HG03439 (cell line): ENCODE data around the gene MYO1E.
"Not testable (repeated sequence)": the region's sequence is repeated elsewhere in the genome, so short reads cannot be mapped to it uniquely, and the experiment has no call there.

Experiments used
- ATAC-seq: cut with Tn5 transposase; IDR thresholded peaks from one replicate; pipeline ENCODE4 v1.9.1; 2021; ENCODE audit warnings: mild to moderate bottlenecking, moderate library complexity; ENCODE audit not compliant: unreplicated experiment

Gene MYO1E

GRCh38 chr15:59372352-59373211 lies at the start of gene MYO1E:
Gene MYO1E (minus strand): TSS chr15:59372871. CDS start chr15:59372500, 371 bp downstream.
- peak; percentile 63 for ATAC-seq

DNA sequence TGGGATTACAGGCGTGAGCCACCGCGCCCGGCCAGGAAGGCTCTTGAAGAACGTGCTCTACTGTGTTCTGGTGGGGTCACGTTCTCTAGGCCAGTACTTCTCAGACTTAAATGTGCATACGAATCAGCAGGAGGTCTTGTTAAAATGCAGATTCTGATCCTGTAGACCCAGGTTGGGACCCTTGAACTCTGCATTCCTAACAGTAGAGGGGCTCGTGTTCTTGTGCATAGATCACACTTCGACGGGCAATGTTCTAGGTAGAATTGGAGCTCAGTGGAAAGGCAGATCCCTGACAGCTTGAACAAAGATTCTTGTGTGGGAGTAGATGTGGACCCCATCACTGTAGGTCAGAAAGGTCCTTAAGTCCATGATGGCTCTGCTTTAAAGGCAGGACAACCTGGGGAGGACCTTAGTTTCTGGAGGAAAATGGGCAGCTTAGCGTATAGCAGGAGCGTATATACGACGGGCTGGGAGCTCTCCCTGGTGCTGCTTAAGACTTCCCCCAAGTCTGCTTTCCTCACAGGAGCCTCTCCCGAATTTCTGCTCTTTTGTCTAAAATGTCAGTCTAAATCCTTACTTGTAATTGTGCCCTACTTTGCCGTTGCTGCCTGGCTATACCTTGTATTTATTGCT lies 48.4 kb upstream of the MYO1E start:
- no peak for ATAC-seq

DNA sequence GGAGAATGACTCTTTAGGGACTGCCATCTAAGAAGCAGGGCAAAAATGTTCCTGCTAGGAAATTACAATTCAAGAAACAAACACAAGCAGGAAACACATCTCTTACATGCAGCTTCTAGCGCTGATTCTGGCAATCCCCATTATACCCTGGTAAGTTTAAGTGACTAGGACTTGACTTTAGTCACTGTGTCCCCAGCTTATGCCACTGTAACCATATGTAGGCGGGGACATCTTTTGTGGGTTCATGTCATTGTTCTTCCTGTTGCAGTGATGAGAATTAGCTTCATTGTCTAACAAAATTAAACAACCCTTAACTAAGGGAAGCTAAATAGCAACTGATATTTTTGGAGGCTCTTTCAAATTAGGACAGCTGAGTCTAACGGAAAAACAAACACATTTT lies 47.4 kb upstream of the MYO1E start:
- ATAC-seq = no peak

GRCh38 chr15:59419170-59419569 lies 46.5 kb upstream of the MYO1E start:
- ATAC-seq = no peak

DNA sequence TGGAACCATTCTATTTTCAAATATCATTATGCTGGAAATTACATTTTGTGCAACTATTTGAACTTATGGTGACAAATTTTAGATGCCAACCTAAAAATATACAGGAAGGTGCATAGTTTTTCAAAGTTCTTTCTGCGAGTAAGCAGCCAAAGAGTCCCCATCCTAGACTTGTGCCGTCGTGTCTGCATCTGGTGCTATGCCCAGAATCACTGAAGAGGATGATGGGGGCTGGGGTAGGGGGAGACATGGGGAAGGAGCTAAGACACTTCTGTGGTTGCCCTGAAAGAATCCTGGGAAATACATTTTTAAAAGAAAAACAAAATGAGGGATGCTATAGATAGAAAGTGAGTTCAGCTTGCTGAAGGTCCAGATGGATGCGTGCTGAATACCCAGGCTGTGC lies 44.1 kb upstream of the MYO1E start:
- ATAC-seq = no peak

- ATAC-seq = no peak
Observed at GRCh38 chr15:59413577-59413976, 40.9 kb upstream of the MYO1E start.

GRCh38 chr15:59410391-59410896 lies 37.8 kb upstream of the MYO1E start:
- no peak for ATAC-seq

GRCh38 chr15:59407946-59408345 lies 35.3 kb upstream of the MYO1E start:
- ATAC-seq = no peak

DNA sequence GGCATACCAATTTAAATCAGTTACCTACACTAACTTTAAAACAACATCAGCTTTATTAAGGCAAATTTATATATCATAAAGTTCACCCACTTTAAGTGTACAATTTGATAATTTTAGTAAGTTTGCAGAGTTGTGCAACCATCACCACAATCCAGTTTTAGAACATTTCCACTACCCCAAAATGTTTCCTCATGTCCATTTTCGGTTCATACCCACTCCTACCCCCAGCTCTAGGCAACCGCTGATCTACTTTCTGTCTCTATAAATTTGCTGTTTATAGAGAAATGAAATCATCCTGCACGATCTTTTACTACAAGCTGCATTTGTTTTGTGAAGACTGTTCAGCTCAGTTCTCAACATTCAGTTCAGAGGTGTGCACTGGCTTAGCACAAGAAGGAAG lies 33.8 kb upstream of the MYO1E start:
- no peak for ATAC-seq

- no peak for ATAC-seq
Observed at GRCh38 chr15:59405079-59405478, 32.4 kb upstream of the MYO1E start.

DNA sequence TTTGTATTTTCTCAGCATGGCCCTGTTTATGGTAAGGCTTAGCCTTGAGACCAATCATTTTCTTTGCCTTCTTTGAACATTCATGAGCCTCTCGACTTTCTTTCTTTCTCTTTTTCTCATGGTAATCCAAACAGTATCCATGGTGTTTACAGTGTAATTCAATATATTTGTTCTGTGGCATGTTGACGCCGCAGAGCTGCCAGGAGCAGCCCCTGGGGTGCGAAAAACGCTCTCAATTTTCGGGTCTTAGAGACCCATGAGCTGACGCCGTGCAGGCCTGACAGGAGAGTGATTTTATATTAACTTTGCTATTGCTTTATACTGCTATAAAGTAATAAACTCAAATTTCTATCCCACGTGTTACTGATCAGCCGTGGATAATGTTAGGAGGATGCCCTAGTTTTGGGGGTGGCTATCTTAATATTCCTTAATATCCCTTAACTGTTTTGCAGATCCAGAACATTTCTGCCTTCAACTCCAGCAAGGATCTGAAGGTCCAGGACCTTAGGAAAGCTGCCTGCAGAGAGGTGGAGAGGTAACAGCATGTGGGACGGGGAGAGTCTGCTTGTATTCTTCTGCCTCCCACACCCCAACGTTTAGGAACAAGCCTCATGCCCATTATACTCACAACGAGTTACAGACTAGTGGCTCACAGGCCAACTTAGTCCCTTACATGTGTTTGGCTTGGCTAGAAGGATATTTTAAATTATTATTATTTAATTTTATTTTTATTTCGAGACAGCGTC lies 29.3 kb upstream of the MYO1E start:
- no peak for ATAC-seq

DNA sequence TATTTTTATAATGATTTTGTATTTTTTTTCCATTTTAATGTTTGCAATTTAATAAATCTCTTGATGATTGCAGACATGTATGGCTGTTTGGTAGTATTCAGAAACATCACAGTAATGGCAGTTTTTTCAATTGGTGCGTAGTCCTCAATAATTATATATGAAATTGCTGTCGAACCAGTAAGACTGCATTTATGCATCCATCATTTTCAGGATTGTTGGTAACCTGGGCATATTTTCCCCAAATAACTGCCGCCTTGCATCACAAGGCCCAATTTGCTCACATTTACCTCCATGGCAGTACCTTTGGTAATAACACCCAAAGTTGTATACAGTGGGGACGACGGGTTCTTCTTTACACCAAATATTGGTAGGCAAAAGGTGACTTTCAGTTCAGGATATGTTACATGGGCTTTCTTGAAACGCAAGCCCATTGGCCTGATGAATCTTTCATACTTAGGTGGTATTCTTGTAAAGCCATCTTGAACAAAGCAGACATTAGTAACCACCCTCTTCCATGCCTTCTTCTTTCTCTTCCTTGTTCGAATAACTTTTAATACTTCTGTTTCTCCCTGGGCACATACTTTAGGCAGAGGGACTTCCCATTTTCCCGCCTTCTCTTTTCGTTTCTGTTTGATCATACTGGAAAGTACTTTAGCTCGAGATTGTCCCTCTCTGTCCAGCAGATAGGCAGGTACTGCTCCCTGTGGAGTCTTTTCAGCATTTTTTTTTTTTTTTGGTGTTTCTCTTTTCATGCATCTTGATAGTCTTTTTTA lies 28.6 kb upstream of the MYO1E start:
- ATAC-seq = not testable (repeated sequence)

DNA sequence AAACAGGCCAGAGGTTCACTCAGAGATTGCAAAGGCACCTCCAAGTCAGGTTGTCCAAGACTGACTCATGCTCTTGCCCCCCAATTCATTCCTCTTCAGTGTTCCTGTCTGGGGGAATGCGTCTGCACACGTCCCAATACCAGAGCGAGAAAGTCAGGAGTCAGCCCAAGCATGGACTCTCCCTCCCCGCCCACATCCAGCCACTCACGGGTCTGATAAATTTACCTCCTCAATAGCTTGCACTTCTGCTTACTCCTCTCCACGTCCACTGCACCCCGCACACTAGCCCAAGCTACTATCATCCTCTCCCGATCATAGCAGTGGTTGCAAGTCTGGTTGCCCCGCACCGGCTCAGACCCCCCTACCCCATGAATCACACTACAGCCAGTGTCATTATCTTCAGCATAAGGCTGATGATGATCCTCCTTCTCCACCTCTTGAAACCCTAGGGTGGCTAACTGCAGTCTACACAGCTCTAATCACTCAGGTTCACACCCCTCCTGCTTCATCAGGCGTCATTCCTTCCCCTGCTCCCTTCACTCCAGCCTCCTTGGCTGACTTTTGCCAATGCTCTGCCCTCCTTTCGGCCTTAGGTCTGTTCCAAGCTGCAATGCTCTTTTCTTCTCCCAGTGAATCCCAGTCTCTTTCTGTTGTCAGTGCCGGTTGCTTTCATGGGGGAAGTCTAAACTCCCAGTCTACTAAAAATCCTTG lies 27.6 kb upstream of the MYO1E start:
- no peak for ATAC-seq

- ATAC-seq = peak; percentile 85
Observed at GRCh38 chr15:59399465-59400102, 26.9 kb upstream of the MYO1E start.

GRCh38 chr15:59398220-59398619 lies 25.5 kb upstream of the MYO1E start:
- no peak for ATAC-seq

- no peak for ATAC-seq
Observed at GRCh38 chr15:59396679-59397078, 24.0 kb upstream of the MYO1E start.

GRCh38 chr15:59396211-59396610 lies 23.5 kb upstream of the MYO1E start:
- no peak for ATAC-seq

- no peak for ATAC-seq
Observed at GRCh38 chr15:59394166-59394661, 21.5 kb upstream of the MYO1E start.

- no peak for ATAC-seq
Observed at GRCh38 chr15:59392299-59392698, 19.6 kb upstream of the MYO1E start.
